ENCODE measurements around the gene SPTB.

GRCh38 chr14:64731141-64731581 lies 148.5 kb downstream of the SPTB start:
- TF ChIP-seq CTCF (IDR thresholded peaks at IDR 0.05; ENCODE audit: borderline replicate concordance, extremely low read depth, low read length, poor library complexity, severe bottlenecking) (no peak), EZH2 (IDR thresholded peaks at IDR 0.05; ENCODE audit: borderline replicate concordance, low read depth, low read length, severe bottlenecking) (no peak)

All from DND-41 (cell line).